AG04449 (cell line): ENCODE results near the gene PAQR5.
A peak's percentile ranks its signal among the peaks of the same experiment; 100 is the strongest.

Experiments used
- CTCF ChIA-PET: fragments of 350-600 bp; formaldehyde crosslinking; extraction: SDS; loops from one replicate; lab custom pipeline; 2021; ENCODE audit warnings: antibody characterized with exemption; lab: Yijun Ruan, JAX
- POLR2A ChIA-PET: fragments of 400-600, 350-600 bp; formaldehyde crosslinking; extraction: SDS; loops from one replicate; lab custom pipeline; 2020; ENCODE audit warnings: antibody characterized with exemption, inconsistent platforms; lab: Yijun Ruan, JAX
- DNase-seq: peaks from one replicate; pipeline ENCODE4 v3.0.0-alpha.2; 2010; ENCODE audit warnings: low read depth, low spot score
- H3K4me3 ChIP-seq: 2 replicates; pipeline ENCODE4 v1.5.1; 2011; ENCODE audit warnings: low read depth, mild to moderate bottlenecking, control low read depth, low read length
- CTCF ChIP-seq: IDR thresholded peaks from one replicate; pipeline ENCODE4 v1.5.1; 2011; ENCODE audit warnings: mild to moderate bottlenecking, moderate library complexity, low read length, control low read depth, inconsistent platforms; ENCODE audit not compliant: insufficient read depth; ENCODE audit errors: missing control alignments

Gene PAQR5

GRCh38 chr15:69402816-69403215 is 104.1 kb downstream of the PAQR5 start:
- no peak overlapping the region for H3K4me3 ChIP-seq
- CTCF ChIA-PET: interaction anchor here (1.6 to 4.8 kb wide), 2 partner anchors 8 to 11 kb away, joined by 6 to 59 read pairs; no protein-coding TSS in a partner anchor
- no peak for DNase-seq
- POLR2A ChIA-PET: no interaction called here
- TF ChIP-seq CTCF: no peak

GRCh38 chr15:69403594-69403993 is 104.9 kb downstream of the PAQR5 start:
- no peak overlapping the region for H3K4me3 ChIP-seq
- peak; percentile 72 for DNase-seq
- ChIA-PET CTCF (interaction anchor here (1.2 to 4.8 kb wide), 4 partner anchors 9 to 60 kb away, joined by 3 to 59 read pairs (median 8); no protein-coding TSS in a partner anchor), POLR2A (interaction anchor here (0.6 to 1.4 kb wide), 4 partner anchors 11 to 698 kb away, joined by 3 to 13 read pairs (median 7); partner anchors contain the start of genes GLCE, KIF23 and RPLP1)
- TF ChIP-seq CTCF: no peak

- no peak for DNase-seq
- CTCF ChIA-PET: interaction anchor here (1.2 to 4.8 kb wide), 3 partner anchors 11 to 346 kb away, joined by 4 to 59 read pairs (median 9); no protein-coding TSS in a partner anchor
- H3K4me3 ChIP-seq: no peak overlapping the region
- POLR2A ChIA-PET: no interaction called here
- TF ChIP-seq CTCF: no peak
Measured at GRCh38 chr15:69405110-69405509, 106.4 kb downstream of the PAQR5 start.

GRCh38 chr15:69407719-69408400 is 109.1 kb downstream of the PAQR5 start:
- no peak for TF ChIP-seq CTCF
- POLR2A ChIA-PET: interaction anchor here (1.3 kb wide), 1 partner anchor 45 kb away, joined by 3 read pairs; the partner anchor contains the start of gene RPLP1
- CTCF ChIA-PET: interaction anchor here (1.8 to 2.3 kb wide), 2 partner anchors 13 to 58 kb away, joined by 5 to 12 read pairs; no protein-coding TSS in a partner anchor
- H3K4me3 ChIP-seq: no peak overlapping the region
- DNase-seq: no peak

GRCh38 chr15:69408841-69409240 is 110.1 kb downstream of the PAQR5 start:
- ChIA-PET POLR2A (interaction anchor here (1.3 kb wide), 1 partner anchor 44 kb away, joined by 3 read pairs; the partner anchor contains the start of gene RPLP1), CTCF (interaction anchor here (1.0 to 2.3 kb wide), 3 partner anchors 14 to 350 kb away, joined by 3 to 12 read pairs (median 5); no protein-coding TSS in a partner anchor)
- DNase-seq: no peak
- no peak for TF ChIP-seq CTCF
- H3K4me3 ChIP-seq: no peak overlapping the region
